Left forelimb (tissue), 1 donor: ENCODE data around the gene MED25.

ENCODE experiments used
- DNase-seq: peaks from one replicate; pipeline ENCODE4 v3.0.0-alpha.2; 2018; ENCODE audit warnings: low spot score

MED25 gene

DNA sequence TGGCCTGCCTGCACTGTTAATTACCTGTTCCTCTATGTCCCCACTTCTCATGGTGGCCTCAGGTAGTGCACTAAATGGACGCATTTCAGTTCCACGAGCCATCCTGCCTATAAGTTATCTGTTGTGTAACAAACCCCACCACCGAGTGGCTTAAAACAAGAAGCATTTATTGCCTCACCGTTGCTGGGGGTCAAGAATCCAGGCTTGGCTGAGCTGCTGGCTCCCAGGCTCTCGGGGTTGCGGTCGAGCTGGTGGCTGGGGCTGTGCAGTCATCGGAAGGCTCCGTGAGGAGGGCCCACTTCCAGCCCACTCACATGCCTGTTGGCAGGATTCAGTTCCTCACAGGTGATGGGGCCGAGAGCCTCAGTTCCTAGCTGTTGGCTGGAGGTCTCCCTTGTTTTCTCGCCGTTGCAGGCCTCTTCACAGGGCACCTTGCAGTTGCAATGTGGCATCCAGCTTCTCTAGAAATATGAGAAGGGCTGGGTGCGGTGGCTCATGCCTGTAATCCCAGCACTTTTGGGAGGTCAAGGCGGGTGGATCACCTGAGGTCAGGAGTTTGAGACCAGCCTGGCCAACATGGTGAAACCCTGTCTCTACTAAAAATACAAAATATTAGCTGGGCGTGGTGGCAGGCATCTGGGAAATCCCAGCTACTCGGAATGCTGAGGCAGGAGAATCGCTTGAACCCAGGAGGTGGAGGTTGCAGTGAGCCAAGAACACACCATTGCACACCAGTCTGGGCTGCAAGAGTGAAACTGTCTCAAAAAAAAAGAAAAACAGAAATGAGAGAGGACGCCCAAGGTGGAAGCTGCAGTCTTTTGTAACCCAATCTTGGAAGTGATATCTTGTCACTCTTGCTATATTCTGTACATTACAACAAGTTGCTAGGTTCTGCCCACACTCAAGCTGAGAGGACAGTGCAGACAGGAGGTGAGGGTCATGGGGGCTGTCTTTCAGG lies 26.3 kb downstream of the MED25 start:
- no peak for DNase-seq

DNA sequence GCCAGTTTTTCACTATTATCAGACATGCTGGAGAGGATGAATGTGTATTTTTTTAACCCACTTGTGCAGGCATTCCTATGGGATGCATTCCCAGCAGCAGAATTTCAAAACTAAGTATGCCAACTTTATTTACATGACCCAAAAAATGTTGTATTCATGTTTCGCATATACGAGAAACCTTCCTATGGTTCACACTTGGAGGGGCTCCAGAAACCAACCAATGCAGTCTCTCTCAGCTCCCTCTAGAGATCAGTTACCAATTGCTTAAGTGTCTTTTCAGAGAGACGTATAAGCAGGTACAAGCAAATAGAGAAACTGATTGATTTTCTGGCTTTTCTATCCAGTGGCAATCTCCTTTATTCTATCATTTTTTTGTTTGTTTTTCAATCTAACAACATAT lies 27.3 kb downstream of the MED25 start:
- DNase-seq = no peak

DNA sequence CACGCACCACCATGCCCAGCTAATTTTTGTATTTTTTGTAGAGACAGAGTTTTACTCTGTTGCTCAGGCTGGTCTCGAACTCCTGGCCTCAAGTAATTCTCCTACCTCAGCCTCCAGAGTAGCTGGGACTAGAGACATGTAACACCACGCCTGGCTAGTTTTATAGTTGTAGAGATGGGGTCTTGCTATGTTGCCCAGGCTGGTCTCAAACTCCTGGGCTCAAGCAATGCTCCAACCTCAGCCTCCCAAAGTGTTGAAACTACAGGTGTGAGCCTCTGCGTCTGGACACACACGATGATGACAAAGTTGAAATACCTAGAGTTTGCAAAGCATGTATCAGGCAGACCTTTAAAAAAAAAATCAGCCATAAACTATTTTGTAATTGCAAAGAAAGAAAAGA lies 28.3 kb downstream of the MED25 start:
- no peak for DNase-seq

DNA sequence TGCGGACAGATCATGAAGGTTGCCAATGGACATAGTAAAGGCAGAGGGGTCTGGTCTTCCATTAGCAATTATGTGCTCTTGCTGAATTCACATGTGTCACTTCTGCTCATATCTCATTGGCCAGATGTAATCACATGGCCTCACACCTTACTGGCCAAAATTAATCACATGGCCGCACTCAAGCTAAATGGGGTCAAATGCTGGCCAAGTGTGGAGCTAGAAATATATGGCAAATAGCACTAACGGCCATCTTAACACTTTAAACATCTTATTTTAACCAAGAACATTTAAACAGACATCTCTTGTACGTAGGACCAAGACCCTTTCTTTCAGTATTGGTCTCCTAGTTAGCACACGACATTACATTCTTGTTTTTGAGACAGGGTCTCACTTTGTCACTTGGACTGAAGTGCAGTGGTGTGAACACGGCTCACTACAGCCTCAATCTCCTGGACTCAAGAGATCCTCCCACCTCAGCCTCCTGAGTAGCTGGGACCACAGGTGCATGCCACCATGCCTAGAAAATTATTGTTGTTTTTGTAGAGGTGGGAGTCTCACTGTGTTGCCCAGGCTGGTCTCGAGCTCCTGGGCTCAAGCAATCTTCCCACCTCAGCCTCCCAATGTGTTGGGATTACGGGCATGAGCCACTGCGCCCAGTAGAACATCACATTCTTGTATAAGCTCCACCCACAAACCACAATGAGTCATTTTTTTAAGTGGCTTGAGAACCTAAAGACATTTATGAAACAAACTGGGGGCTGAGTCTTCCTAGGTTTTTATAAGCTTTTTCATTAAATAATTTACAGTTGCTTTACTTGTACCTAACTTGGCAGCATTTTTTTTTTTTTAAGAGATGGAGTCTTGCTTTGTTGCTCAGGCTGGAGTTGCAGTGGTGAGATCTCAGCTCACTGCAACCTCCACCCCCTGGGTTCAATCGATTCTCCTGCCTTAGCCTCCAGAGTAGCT lies 29.9 kb downstream of the MED25 start:
- no peak for DNase-seq

DNA sequence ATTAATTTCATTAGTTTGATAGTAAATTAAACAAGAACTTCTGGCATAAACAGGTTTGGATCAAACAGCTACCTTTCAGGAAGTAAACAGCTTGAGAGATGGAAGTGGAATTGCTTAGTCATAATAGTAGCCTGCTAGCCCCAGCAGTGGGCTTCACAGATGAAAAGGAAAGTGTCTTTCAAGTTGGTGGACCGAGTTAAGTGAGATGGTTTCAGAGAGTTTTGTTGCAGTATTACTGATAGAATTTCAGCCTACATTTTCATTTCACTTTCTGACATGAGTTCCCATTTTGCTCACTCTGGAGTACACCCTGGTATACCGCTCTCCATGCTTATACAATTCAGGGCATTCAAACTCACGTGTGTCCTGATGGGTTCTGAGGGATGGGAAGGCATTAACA lies 30.8 kb downstream of the MED25 start:
- no peak for DNase-seq

DNA sequence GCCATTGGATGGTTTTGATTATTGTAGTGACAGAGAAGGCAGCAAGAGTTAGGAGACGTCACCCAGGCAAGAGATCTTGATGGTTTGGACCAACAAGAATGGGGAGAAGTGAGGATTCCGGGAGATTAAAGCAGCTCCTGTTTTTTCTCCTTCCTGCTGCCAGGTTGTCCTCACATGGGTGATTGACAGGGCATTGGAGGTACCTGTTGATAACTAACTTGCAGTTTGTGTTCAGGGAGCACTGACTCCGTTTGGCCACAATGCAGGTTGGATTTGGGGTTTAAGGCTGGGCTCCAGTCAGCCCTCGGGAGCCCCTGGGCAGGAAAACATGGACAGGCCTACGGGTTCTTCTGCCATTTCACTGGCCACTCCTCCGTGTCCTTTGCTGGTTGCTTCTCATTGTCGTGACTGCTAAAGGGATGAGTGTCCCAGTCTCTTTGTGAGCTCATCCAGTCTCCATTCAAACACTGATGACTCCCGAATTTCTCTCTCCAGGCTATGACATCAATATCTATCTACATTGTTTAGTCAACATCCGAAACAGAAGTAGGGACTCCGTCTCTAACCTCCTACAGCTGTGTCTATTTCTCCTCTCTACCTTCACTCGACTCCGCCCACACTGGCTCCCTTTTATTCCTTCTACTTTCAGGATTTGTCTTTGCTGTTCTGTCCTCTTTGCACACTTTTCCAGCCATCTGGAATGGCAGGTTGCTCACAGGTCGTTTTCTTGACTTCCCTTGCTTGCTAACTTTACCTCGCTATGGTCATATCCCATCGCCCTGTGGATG lies 31.5 kb downstream of the MED25 start:
- no peak for DNase-seq

DNA sequence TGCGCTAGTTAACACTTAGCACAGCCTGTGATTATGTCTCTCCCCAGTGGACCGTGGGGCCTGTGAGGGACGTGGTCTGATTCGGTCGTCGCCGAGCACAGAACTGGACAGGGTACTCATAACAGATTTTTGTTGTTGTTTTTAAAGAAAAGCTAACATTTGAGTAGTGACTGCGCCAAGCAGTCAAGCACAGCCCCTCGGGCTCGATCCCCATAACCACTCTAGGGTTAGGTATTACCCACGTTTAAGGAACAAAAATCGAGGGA lies 32.1 kb downstream of the MED25 start:
- DNase-seq = no peak

DNA sequence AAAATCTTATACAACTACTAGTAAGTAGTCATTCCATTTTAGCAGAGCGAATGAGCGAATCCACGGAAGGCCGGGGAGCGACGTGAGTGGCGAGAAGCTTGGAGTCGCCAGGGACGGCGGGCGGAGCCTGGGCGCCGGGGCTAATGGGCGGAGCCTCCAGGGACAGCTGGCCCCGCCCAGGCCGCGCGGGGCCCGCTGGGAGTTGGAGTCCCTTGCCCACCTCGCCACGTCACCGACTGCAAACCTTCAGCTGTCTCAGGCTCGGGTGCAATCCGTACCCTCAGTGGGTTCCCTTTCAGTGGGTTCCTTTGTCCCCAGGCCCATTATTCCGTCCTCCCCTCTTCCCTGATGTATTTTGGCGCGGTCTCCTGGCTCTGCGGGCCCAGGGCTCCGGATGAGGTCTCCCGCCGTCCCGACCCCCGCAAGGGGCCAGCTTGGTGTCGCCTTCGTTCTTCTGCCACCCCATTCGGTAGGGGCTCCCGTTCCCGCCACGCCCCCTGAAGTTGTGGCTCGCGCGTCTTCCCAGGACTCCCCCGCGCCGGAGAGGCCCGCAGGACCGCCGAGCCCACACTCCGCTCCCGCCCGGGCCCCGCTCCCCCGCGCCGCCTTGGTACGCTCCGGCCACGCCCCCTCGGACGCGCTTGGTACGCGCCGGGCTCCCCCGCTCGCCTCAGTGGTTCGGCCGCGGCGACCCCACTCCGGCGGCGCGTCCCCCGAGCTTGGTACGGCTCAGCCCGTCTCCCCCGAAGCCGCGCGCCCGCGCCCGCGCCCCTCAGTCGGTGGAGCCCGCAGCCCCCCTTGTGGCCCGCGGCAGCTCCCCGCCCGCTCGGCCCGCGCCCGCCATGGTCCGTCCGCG lies 32.6 kb downstream of the MED25 start, which contains the start of gene PTOV1:
Gene PTOV1, plus strand, starts transcription at position 673 of the 856 bp plus-strand sequence.
- DNase-seq = peak; percentile 96

DNA sequence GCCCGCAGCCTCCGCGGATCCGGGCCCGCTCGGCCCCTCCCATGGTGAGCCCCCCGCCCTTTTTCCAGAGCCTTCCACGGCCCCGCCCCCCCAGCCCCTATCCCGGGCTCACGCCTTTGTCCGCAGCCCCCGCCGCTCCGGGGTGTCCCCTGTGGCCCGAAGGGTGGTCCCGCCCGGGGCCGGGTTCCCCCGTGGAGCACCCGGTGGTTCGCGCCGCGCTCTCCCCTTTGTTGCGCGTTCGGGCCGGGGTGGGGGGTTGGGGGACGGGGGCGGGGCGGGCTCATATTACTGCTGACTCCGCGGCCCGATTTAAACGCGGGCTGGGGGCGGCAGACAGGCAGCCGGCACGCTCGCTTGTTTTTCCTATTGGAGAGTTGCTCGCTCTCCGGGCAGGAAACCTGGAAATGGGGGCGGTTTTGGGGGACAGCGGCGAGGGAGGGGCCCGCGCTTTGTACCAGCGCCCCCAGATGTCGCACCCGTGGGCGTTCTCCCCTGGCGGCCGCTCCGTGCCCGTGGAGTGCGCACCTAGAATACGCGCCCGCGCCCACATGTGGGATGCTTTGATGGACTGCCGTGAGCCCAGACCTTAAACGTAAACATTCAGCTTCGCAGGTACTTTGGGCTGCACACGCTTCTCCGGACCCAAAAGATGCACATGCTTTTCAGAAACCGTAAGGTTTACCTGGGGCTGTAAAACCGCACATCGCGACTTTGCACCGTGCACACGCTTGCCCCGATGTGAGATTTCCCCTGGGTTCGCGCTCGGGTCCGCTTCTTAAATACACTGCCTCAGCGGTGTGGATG lies 33.6 kb downstream of the MED25 start:
- DNase-seq = peak; percentile 84

DNA sequence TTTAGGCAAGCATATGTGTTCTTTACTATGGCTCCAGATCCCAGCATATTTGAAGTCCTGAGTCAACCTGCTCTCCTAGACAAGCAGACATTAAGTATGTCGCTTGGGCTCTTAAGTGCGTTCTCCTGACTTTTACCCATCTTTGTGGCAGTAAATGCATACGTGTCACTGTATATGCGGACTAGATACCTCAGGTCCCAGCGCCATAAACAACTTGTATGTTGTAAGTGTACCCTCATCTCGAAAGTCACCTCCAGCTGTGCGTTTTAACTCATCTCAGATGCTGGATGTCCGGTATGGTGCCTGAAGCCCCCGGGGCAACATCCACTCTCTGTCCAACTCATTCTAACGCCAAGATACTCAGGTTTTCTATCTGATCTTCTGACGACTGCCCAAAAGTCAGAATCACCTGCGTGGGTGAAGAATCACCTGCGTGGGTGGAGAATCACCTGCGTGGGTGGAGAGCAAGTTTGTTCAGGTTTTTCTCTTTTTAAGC lies 34.6 kb downstream of the MED25 start:
- DNase-seq = no peak

DNA sequence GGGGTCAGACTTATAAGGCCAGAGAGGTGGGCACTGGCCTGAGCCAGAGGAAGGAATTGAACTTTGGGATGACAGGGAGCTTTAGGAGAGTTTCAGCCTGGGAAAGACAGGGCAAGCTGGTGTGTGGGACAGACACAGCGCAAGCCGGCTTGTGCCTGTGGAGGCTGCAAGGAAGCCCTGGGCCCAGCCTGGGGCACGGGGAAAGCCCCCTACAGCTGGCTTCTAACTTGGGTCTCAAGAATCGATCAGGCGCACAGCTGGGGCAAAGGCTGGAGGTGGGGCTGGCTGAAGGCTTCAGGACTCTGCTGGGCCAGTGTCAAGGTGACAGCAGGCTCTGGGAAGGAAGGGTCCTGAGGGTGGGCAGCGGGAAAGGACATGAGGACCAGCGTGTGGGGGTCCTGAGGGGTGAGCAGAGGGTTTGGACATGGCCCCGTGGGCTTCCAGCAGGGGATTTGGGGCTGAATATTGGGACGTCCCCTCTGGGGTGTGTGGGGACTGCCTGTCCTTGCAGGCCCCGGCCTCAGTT lies 35.8 kb downstream of the MED25 start:
- DNase-seq = no peak

DNA sequence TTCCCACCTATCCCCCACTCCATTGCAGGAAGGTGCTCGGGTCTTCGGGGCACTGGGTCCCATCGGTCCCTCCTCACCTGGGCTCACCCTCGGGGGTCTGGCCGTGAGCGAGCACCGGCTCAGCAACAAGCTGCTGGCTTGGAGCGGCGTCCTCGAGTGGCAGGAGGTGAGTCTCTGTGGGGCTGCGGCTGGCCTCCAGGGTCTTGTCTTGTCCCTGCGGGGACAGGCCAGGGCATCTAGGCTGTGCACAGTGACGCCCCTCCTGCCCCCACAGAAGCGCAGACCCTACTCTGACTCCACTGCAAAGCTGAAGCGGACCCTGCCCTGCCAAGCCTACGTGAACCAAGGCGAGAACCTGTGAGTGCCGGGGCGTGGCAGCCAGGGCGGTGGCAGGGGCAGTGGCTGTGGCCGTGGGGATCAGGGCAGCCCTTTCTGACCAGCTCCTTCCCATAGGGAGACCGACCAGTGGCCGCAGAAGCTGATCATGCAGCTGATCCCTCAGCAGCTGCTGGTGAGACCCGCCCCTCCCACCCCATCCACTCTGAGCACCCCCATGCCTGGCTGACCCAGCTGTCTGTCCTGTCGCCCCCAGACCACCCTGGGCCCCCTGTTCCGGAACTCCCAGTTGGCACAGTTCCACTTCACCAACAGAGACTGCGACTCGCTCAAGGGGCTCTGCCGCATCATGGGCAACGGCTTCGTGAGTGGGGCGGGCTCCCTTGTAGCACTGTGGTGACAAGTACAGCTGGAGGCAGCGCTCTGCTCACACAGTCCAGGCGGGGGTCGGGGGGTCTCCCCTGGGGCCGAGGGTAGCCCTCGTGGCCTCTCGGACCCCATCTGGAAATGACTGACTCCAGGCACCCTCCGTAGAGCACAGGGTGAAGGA lies 36.5 kb downstream of the MED25 start:
- no peak for DNase-seq

DNA sequence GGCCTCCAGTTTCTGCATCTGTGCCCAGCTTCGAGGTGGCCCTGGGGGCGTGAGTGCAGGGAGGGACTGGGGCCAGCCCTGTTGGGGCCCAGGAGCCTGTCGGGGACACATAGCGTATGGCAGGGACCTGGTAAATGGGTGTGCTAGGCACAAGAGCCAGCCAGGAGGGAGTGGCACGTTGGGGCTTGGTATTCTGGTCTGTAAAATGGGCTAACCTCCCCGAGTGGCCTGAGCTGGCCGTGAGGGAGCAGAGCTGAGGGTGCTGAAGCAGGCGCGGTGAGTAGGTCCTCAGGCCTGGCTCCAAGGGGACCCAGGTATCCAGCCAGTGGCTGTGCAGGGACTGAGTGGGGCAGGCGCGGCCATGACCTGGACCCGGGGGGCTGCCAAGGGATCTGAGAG lies 37.2 kb downstream of the MED25 start:
- DNase-seq = no peak

DNA sequence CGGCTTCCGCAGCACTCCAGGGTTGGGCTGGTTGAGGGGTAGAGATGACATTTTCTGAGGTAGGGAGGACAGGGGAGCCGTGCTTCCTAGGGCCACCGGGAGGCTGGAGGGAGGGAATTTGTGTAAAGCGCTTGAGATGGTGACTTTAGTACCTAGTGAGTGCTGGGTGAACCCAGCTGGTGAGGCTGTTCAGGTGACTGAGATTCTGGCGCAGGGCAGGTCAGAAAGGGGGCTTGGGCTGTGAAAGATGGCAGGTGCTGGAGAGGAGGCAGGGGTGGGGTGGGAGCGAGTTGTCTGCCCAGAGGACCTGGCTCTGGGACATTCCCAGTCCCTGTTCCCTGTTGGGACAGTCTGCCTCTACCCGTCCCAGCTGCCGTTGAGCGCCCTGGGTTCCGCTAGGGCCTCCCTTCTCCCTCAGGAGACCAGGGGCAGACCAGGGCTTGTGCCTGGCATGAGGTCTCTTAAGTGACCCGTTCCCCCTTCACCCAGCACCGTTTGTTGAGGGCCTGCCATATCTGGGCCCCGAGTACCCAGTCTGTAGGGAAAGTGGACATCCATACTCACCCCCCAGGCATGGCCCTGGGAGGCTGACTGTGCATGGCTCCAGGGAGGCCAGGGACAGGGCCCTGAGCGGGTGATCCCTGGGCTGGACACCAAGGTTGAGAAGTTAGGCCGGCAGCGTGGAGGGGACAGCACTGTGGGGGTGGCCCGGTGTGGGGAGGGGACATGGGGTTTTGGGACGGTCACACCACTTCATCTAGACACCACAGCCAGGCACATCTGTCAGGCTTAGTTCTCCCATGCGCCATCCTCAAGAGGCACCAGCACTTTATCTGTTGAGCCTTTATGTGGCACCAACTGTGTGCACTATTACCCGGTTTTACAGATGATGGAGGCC lies 37.8 kb downstream of the MED25 start:
- DNase-seq = no peak

DNA sequence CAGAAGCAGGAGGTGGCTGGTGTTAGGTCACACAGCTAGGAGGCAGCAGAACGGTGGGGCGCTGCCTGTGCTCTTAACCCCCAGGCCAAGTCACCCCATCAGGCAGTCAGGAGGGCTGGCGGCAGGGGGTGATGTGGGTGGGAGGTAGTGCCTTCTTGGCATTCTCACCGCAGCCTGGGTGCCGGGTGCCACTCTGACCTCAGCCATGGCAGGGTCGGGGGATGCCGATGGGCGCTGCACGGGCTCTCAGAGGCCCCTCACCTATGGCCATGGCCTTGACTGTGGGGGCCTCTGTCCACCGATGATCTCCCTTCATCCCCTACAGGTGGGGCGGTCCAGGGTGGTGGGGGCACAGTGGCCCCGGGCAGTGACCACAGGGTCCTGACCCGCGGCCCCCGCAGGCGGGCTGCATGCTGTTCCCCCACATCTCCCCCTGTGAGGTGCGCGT lies 38.5 kb downstream of the MED25 start:
- DNase-seq = no peak

DNA sequence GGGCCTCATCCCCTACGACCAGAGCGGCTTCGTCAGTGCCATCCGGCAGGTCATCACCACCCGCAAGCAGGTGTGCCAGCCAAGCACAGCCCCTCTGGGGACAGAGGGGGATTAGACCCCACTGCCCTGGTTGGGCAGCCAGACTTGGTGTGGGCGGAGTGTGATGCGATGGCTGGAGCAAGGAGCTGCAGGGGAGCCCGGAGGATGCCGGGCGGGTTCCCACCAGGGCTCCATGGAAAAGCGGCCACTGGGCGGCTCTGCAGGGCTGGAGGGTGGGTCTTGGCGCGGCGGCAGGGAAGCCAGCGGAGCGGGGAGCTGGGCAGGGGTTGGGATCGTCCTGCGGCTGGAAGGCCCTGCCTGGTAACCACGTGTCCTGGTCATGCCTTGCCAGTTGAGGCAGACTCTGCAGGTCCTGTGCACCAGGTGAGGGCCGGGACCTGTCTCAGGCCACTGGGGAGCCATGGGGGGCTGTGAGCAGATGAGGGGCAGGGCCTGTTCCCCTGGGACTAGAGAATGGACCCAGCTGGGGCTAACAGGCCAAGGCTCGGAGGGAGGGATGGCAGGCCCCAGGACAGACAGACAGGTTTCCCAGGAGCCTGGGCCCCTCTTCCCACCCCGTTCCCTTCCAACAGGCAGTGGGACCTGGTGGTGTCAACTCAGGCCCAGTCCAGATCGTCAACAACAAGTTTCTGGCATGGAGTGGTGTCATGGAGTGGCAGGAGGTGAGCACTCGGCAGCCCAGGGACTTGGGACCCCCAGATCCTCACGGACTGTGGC lies 39.2 kb downstream of the MED25 start:
- DNase-seq = no peak

DNA sequence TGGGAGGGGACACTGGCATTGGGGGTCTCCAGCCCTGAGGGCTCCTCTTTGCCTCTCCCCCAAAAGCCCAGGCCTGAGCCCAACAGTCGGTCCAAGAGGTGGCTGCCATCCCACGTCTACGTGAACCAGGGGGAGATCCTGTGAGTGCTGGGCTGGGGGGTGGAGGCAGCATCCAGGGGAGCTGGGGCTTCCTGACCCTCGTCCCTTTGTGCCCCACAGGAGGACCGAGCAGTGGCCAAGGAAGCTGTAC lies 39.7 kb downstream of the MED25 start:
- no peak for DNase-seq
